Tibial artery (tissue), 4 donors: ENCODE data around the gene DDI2.
A peak's percentile ranks its signal among the peaks of the same experiment; 100 is the strongest.

Experiments
- DNase-seq, 2 donors: peaks; one replicate each; pipeline ENCODE4 v3.0.0-alpha.2; 2019
- H3K27ac ChIP-seq, 2 donors: fragments of 200-600 bp; sonication (generic) in 1 of 2; 1 replicate in 1 of 2; 2 replicates in 1 of 2; pipeline ENCODE4 v1.5.1; 2018 to 2019; ENCODE audit warnings: mild to moderate bottlenecking in 1 of 2
- H3K27me3 ChIP-seq, 2 donors: fragments of 200-600 bp; sonication (generic) in 1 of 2; one replicate each; pipeline versions ENCODE4 v1.5.1 to v1.6.0; 2016 to 2019
- H3K36me3 ChIP-seq, 3 donors: fragments of 200-600 bp; sonication (generic) in 2 of 3; one replicate each; pipeline ENCODE4 v1.5.1; 2016 to 2019; ENCODE audit warnings: mild to moderate bottlenecking in 2 of 3
- H3K4me1 ChIP-seq, 4 donors: fragments of 200-600 bp; sonication (generic) in 2 of 4; 1 replicate in 3 of 4; 2 replicates in 1 of 4; pipeline ENCODE4 v1.5.1; 2016 to 2019
- H3K4me3 ChIP-seq, 2 donors: fragments of 200-600 bp; sonication (generic) in 1 of 2; 1 replicate in 1 of 2; 2 replicates in 1 of 2; pipeline ENCODE4 v1.5.1; 2018 to 2019; ENCODE audit warnings: mild to moderate bottlenecking in 2 of 2
- H3K9me3 ChIP-seq, 3 donors: fragments of 200-600 bp; sonication (generic) in 1 of 3; one replicate each; pipeline ENCODE4 v1.5.1; 2016 to 2019
- intact Hi-C: fragments of 100-400 bp; cut with DNase I; formaldehyde crosslinking; loops from one replicate; pipeline ENCODE4 v1.15.0; 2023; ENCODE audit warnings: low total_unique reads
- TF ChIP-seq, protein P1 (sequence below), 2 experiments: fragments of 200-600 bp in 1 of 2; fragments of 450-650 bp in 1 of 2; IDR thresholded peaks; one replicate each; pipeline ENCODE4 v1.5.1; 2017 to 2019; ENCODE audit warnings: antibody characterized with exemption in 2 of 2, mild to moderate bottlenecking in 1 of 2, moderate library complexity in 1 of 2

Gene DDI2

DNA sequence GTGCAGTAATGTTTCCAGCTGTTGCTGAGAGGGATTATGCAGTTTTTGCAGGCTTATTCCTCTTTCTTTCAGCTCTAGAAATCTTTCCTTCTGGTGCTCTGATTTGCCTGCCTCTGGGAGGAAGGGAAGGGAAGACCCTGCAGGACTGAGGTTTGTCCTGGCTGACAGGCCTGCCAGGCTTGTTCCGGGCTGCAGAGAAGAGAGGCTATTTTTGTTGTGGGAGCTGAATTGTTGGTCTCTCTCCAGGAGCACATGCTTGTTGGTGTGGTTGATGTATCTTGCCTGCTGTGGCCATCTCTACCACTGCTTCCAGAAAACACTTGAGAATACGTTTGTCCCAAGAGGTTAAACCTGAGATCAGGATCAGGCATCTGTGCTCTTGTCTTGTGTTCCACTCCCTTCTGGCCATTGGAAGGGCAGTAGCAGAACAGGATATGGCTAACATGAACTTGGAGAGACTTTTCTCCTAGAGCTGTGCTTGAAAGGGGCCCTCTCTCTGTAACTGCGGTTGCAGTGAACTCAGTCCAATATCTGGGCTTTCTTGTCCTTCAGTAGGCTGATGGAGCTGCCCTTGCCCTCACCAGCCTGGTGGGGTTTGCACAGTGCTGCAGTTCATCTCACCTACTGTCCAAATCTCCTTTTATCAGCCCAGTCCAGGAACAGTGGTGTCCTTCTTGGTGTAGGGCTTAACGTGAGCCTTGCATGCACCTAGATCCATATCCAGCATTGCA is 97.3 kb downstream of the DDI2 start:
- H3K27ac ChIP-seq = peak overlapping the region; percentile 55 to 67
- intact Hi-C loops = no loop called here

GRCh38 chr1:15717418-15718125 is 100.3 kb downstream of the DDI2 start:
- Histone ChIP-seq H3K36me3 (peaks cover 43 to 68% (median 63%) of the 10 kb centered on the region in 3 donors), H3K27ac (no peak overlapping the region), H3K27me3 (no peaks in the 10 kb centered on the region), H3K4me3 (no peak overlapping the region), H3K9me3 (no peaks in the 10 kb centered on the region), H3K4me1 (peaks cover 0 to 30% (median 20%) of the 10 kb centered on the region in 4 donors)
- intact Hi-C loops = no loop called here
- DNase-seq = no peak
- TF ChIP-seq, protein P1, sequence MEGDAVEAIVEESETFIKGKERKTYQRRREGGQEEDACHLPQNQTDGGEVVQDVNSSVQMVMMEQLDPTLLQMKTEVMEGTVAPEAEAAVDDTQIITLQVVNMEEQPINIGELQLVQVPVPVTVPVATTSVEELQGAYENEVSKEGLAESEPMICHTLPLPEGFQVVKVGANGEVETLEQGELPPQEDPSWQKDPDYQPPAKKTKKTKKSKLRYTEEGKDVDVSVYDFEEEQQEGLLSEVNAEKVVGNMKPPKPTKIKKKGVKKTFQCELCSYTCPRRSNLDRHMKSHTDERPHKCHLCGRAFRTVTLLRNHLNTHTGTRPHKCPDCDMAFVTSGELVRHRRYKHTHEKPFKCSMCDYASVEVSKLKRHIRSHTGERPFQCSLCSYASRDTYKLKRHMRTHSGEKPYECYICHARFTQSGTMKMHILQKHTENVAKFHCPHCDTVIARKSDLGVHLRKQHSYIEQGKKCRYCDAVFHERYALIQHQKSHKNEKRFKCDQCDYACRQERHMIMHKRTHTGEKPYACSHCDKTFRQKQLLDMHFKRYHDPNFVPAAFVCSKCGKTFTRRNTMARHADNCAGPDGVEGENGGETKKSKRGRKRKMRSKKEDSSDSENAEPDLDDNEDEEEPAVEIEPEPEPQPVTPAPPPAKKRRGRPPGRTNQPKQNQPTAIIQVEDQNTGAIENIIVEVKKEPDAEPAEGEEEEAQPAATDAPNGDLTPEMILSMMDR (IDR thresholded peaks at IDR 0.05) = no peak

More for the DNA sequence above, 97.3 kb downstream of the DDI2 start:
- H3K4me3 ChIP-seq = no peak overlapping the region
- peaks cover 0 to 31% (median 20%) of the 10 kb centered on the region in 4 donors for H3K4me1 ChIP-seq
- DNase-seq = no peak
- H3K9me3 ChIP-seq = no peaks in the 10 kb centered on the region
- no peaks in the 10 kb centered on the region for H3K27me3 ChIP-seq
- TF ChIP-seq, protein P1 (IDR thresholded peaks at IDR 0.05) = no peak
- peaks cover 32 to 38% (median 37%) of the 10 kb centered on the region in 3 donors for H3K36me3 ChIP-seq

DNA sequence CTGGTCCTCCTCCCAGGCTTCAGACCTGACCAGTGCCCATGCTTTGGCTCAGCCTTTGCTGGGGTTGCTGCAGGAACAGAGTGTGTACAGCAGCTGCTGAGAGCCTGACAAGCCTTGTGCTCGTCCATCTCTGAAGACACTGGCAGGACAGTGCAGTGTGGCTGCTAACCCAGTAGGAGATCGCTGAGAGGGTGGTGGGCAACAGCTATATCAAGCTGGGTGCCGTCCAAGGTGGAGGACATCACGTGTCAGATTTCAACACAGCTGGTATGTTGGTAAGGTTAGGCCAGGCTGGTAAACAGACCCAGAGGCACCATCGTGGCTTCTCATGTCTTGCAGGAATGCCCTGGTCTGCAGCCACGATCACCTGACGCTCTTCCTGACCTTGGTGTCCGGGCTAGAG is 100.9 kb downstream of the DDI2 start:
- H3K27me3 ChIP-seq = no peaks in the 10 kb centered on the region
- H3K36me3 ChIP-seq = peaks cover 43 to 74% (median 70%) of the 10 kb centered on the region in 3 donors
- H3K27ac ChIP-seq = no peak overlapping the region
- H3K9me3 ChIP-seq = no peaks in the 10 kb centered on the region
- TF ChIP-seq, protein P1 (IDR thresholded peaks at IDR 0.05) = no peak
- DNase-seq = no peak
- H3K4me3 ChIP-seq = no peak overlapping the region
- intact Hi-C loops = no loop called here
- H3K4me1 ChIP-seq = peaks cover 0 to 24% (median 17%) of the 10 kb centered on the region in 4 donors
